Mesenteric fat pad (tissue), 1 donor: Measurements from ENCODE around the gene LUZP2. TPM values are rescaled to one million over a fixed set of nuclear protein-coding genes. Genes with fewer than 3 reads are reported as not detected.

Source experiments
- DNase-seq: peaks from one replicate; pipeline ENCODE4 v3.0.0-alpha.2; 2020; ENCODE audit warnings: low spot score
- total RNA-seq: library from RNA; stranded (reverse); fragmentation: NEBNext Ultra II Directional; extraction: Animal tissue kit (Norgen Biotek cat#: 25700); gene quantifications from one replicate; pipeline ENCODE4 v1.2.1, GENCODE V29; 2021
- donor health status: DM: yes; HTN: yes; CAD: no.

The LUZP2 gene
- total RNA-seq, 1 donor from 2014 or later, result 0.32 TPM

- no peak for DNase-seq
These were observed 311.3 kb downstream of the LUZP2 start for GRCh38 chr11:24808173-24808572.

GRCh38 chr11:24819006-24819405 is 322.2 kb downstream of the LUZP2 start:
- DNase-seq, result no peak

DNA sequence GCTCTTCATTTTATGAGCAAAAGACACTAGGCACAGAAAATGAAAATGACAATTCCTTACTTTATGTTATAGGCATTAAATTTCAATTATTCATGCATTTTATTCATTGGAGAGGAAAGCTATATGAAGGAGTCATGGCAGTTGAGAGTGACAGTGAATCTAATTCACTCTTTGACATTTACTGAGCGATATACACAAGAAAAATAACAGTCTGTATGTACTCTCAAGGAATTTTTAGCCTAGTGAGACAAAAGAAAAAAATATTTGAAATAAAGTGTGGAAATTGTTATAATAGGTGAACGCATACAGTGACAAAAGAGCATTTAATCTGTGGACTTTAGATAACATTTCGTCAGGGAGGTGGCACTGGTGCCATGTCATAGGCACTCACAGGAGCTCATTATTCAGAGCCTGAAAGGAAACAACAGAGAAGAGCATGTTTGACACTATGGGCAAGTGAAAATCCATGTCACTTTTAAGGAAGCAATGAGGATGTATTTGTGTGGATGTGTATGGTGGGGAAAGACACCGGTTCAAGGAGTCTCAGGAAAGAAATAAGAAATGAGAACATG is 323.1 kb downstream of the LUZP2 start:
- DNase-seq, result no peak

GRCh38 chr11:24820541-24820940 is 323.7 kb downstream of the LUZP2 start:
- no peak for DNase-seq

- DNase-seq, result no peak
These were observed 332.2 kb downstream of the LUZP2 start for GRCh38 chr11:24828938-24829605.

DNA sequence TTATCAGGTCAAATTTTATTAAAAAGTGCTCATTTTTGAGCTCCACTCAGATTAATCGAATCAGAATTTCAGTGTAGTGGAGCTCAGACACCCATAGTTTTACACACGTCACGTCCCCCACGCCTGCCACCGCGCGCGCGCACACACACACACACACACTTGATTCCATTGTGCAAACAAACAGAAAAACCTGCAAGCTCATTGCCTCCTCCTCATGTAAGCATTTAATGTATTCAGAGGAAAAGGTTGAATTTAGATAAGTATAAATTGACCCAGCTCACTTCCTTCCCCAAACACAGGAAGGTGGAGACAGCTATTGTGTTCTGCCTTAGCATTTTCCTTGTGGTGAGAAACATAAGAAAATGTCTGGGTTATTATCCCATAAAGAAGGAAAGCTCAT is 336.7 kb downstream of the LUZP2 start:
- no peak for DNase-seq

DNA sequence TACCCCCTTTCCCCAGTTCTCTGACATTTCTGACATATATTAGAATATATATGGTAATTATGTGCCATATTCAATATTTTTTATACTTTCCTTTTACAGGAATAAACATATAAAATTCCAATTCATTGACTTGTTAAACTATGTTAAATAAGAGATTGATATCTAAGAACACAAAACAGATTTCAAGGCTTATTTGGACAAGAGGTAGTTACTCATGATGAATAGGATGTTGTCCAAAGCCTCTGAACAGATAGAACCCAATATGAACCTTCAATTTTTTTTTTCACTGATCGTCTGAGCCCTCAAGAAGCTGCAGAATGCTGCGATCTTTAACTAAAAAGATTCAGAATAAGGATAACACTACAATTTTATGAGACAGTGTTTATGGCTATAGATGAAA is 340.3 kb downstream of the LUZP2 start:
- no peak for DNase-seq

- no peak for DNase-seq
These were observed 345.5 kb downstream of the LUZP2 start for GRCh38 chr11:24842308-24842707.

DNA sequence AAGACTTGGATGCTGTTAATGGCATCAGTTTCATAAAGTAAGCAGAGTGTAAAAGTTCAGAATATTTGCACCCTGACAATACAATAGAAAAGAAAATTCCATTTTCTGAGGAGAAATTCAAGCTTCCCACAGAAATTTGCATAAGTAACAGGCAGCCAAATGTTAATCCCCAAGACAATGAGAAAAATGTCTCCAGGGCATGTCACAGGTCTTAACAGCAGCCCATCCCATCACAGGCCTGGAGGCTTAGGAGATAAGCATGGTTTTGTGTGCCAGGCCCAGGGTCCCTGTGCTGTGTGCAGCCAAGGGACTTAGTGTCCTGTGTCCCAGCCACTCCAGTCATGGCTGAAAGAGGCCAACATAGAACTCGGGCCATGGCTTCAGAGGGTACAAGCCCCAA is 347.6 kb downstream of the LUZP2 start:
- DNase-seq, result no peak

GRCh38 chr11:24848857-24849256 is 352.0 kb downstream of the LUZP2 start:
- no peak for DNase-seq

- DNase-seq, result no peak
These were observed 359.1 kb downstream of the LUZP2 start for GRCh38 chr11:24855951-24856350.

GRCh38 chr11:24859801-24860300 is 363.0 kb downstream of the LUZP2 start:
- DNase-seq, result no peak

DNA sequence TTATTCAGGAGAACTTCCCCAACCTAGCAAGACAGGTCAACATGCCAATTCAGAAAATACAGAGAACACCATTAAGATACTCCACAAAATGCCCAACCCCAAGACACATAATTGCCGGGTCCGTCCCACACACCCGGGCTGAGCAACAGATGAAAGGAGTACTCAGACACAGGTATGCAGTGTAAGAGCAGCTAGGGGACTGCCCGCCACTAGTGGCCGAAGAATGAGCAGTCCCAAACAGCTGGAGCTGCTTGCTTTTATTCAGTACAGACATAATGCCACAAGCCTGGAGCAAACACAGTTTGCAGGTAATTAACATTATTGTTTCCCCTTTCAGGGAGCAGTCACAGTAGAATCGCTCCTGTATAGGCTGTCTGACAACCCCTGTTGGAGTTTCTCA is 364.6 kb downstream of the LUZP2 start:
- DNase-seq, result no peak

- no peak for DNase-seq
These were observed 369.9 kb downstream of the LUZP2 start for GRCh38 chr11:24866743-24867142.

DNA sequence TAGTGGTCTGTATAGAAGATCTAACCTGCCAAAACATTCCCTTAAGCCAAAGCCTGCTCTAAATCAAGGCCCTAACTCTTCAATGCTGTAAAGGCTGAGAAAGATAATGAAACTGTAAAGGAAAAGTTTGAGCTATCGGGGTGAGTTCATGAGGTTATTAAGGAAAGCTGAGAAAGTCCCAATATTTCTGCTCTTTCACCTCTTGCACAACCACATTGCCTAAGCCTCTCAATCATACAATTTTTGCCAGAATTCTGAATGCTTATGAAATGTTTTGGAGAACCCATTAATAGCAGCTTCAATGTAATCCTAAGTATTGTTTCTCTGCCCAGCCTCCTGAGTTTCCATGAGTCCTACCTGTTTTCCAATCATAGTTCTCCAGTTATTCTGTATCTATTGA is 373.2 kb downstream of the LUZP2 start:
- DNase-seq, result no peak

DNA sequence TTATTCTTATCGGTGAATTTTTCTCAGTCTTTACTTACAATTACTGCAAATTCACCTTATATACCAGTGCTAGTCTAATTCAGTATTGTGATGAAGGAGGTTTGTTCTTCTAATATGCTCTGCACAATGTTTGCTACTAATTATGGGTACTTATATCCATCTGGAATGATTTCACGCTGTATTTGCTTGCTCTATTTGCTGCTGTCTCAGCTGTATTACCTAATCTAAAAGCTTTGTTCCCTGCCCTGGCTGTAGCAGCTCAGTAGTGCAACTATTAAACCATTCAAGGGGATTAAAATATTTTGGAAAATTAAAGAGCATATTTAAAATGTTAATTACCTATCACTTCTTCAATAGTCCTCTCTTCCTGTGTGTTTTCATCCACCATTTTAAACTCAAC is 375.3 kb downstream of the LUZP2 start:
- DNase-seq, result no peak

GRCh38 chr11:24872651-24873311 is 375.9 kb downstream of the LUZP2 start:
- no peak for DNase-seq

DNA sequence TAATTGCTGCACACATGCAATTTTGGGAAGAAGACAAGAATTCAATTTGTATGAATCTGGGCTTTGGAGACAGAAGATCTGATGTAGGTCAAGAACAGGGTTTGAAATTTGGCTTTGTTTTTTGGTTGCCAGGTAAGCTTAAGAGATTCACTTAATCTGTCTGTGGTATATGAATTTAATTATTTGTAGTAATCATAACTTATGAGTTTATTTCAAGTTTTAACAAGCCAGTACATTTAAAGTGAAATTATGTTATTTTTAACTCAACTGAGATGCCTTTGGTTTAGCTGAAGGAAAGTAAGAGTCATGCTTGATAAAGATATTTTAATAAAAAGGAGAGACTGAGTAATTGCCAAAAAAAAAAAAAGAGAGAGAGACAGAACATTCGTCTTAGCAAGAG is 384.1 kb downstream of the LUZP2 start:
- no peak for DNase-seq

DNA sequence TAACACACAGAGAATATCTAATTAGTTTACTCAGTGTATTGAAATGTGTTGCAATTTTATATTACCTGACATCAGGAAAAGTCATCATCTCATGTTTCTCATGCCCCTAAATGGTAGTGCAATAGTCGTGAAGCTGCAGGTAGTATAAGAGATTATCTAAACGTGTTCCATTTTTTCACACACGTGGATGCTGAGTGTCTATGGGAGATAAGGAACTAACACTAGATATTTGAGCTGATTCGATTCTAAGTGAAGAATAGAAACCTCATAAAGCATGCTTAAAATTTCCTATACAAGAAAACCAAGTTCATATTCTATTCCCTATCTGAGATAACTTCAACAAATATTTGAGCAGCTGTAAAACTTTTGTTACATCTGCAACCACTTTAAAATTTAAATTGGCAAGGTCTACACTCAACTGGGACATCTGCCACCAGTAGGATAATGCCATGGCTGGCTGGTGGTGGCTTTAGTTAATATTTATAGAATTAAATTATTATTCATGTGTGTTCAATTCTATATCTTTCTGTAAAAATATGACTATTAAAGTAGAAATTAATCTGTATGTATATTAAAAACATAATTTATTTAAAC is 388.8 kb downstream of the LUZP2 start:
- no peak for DNase-seq

GRCh38 chr11:24886880-24887619 is 390.2 kb downstream of the LUZP2 start:
- DNase-seq, result no peak

GRCh38 chr11:24890426-24890825 is 393.6 kb downstream of the LUZP2 start:
- no peak for DNase-seq
